HG02571 (cell line): Measurements from ENCODE around the gene RPH3AL.

Experiments used
- ATAC-seq: cut with Tn5 transposase; IDR thresholded peaks from one replicate; pipeline ENCODE4 v1.9.1; 2021; ENCODE audit warnings: mild to moderate bottlenecking, moderate library complexity; ENCODE audit not compliant: unreplicated experiment

Gene RPH3AL

GRCh38 chr17:337022-337420, 15.6 kb downstream of the RPH3AL start:
- ATAC-seq: no peak

- no peak for ATAC-seq
Measured at GRCh38 chr17:336110-337021, 16.2 kb downstream of the RPH3AL start.

GRCh38 chr17:335691-336090, 16.9 kb downstream of the RPH3AL start:
- ATAC-seq: no peak

- ATAC-seq: no peak
Measured at GRCh38 chr17:334974-335481, 17.6 kb downstream of the RPH3AL start.

- no peak for ATAC-seq
Measured at GRCh38 chr17:333626-334396, 18.8 kb downstream of the RPH3AL start.

- ATAC-seq: no peak
Measured at GRCh38 chr17:332558-333322, 19.9 kb downstream of the RPH3AL start.

- ATAC-seq: no peak
Measured at GRCh38 chr17:332023-332422, 20.6 kb downstream of the RPH3AL start.

GRCh38 chr17:330993-331701, 21.5 kb downstream of the RPH3AL start:
- ATAC-seq: no peak

- no peak for ATAC-seq
Measured at GRCh38 chr17:329784-330420, 22.7 kb downstream of the RPH3AL start.

GRCh38 chr17:327971-328370, 24.6 kb downstream of the RPH3AL start:
- no peak for ATAC-seq

GRCh38 chr17:327296-327695, 25.3 kb downstream of the RPH3AL start:
- no peak for ATAC-seq

GRCh38 chr17:326010-326621, 26.5 kb downstream of the RPH3AL start:
- ATAC-seq: no peak

GRCh38 chr17:325270-326009, 27.2 kb downstream of the RPH3AL start:
- no peak for ATAC-seq

- ATAC-seq: no peak
Measured at GRCh38 chr17:323721-324571, 28.7 kb downstream of the RPH3AL start.

- ATAC-seq: no peak
Measured at GRCh38 chr17:323181-323580, 29.4 kb downstream of the RPH3AL start.

GRCh38 chr17:322006-322780, 30.4 kb downstream of the RPH3AL start:
- no peak for ATAC-seq

- ATAC-seq: no peak
Measured at GRCh38 chr17:321386-321941, 31.1 kb downstream of the RPH3AL start.
